HepG2 (cell line): ENCODE results near the gene MYO7A. TPM values are rescaled to one million over a fixed set of nuclear protein-coding genes. Genes with fewer than 3 reads are reported as not detected.
A peak's percentile ranks its signal among the peaks of the same experiment; 100 is the strongest.

Source experiments
- ATAC-seq: fragments of 200-7000 bp; cut with Tn5 transposase; 3 replicates; pipeline ENCODE4 v1.9.1; 2020; ENCODE audit warnings: mild to moderate bottlenecking, moderate library complexity
- BruUV-seq: library from RNA; stranded (reverse); fragments of 400-500 nt; replicated peaks from 2 replicates; lab custom pipeline; 2021; lab: Mats Ljungman, UMichigan
- CTCF ChIA-PET: fragments of 300-600 bp; formaldehyde crosslinking; extraction: SDS; loops from one replicate; lab custom pipeline; 2021; ENCODE audit warnings: low total read pairs, inconsistent platforms, low intra/inter-chr PET ratio; lab: Yijun Ruan, JAX
- POLR2A ChIA-PET: fragments of 350-600 bp; sonication (Branson Sonifier 250); formaldehyde crosslinking; loops from one replicate; lab custom pipeline; 2020; ENCODE audit warnings: antibody characterized with exemption, inconsistent platforms; lab: Yijun Ruan, JAX
- DNase-seq: peaks from one replicate; pipeline ENCODE4 v3.0.0-alpha.2; 2015; ENCODE audit warnings: low spot score
- FAIRE-seq: peaks from 3 replicates; lab custom pipeline; 2011; peaks lifted over from hg19 to GRCh38; lab: Jason Lieb, UNC
- H2AFZ ChIP-seq: one replicate; pipeline ENCODE4 v1.6.1; 2011; ENCODE audit warnings: low read length, inconsistent platforms
- H3K27ac ChIP-seq: fragments of 300-600 bp; 3 replicates; pipeline ENCODE4 v1.8.0; 2011; ENCODE audit warnings: mixed run types, mild to moderate bottlenecking, mixed read lengths, low read length, inconsistent platforms; ENCODE audit not compliant: insufficient read depth; ENCODE audit errors: extremely low read length
- H3K27me3 ChIP-seq, 2 experiments: fragments of 200-600 bp in 1 of 2; 2 replicates in 1 of 2; 3 replicates in 1 of 2; pipeline versions ENCODE4 v1.6.0 to v1.8.0; 2011; ENCODE audit warnings: low read length in 2 of 2, mild to moderate bottlenecking in 2 of 2, moderate library complexity in 2 of 2, inconsistent platforms in 1 of 2; ENCODE audit not compliant: insufficient read depth in 2 of 2, control insufficient read depth in 1 of 2
- H3K36me3 ChIP-seq, 2 experiments: fragments of 200-600 bp in 1 of 2; replicated peaks in 1 of 2; 2 replicates in 1 of 2; 3 replicates in 1 of 2; pipeline versions ENCODE4 v1.5.1 to v1.8.0; 2011; ENCODE audit warnings: low read length in 2 of 2, inconsistent platforms in 1 of 2; ENCODE audit not compliant: insufficient read depth in 2 of 2, control insufficient read depth in 1 of 2
- H3K4me1 ChIP-seq: 2 replicates; pipeline ENCODE4 v1.5.1; 2012; ENCODE audit warnings: low read length, inconsistent platforms; ENCODE audit not compliant: insufficient read depth
- H3K4me2 ChIP-seq: 2 replicates; pipeline ENCODE4 v1.6.0; 2011; ENCODE audit warnings: low read depth, low read length, inconsistent platforms
- H3K4me3 ChIP-seq, 3 experiments: fragments of 200-600 bp in 1 of 3; sonication (generic), shearing (Covaris generic) in 1 of 3; replicated peaks in 1 of 3; 2 replicates each; pipeline ENCODE4 v1.5.1; 2011 to 2016; ENCODE audit warnings: low read length in 3 of 3, inconsistent platforms in 2 of 3, low read depth in 2 of 3, mild to moderate bottlenecking in 2 of 3, control low read depth in 1 of 3, mixed read lengths in 1 of 3; ENCODE audit not compliant: insufficient read depth in 1 of 3
- H3K79me2 ChIP-seq: one replicate; pipeline ENCODE4 v1.6.1; 2011; ENCODE audit warnings: low read length, inconsistent platforms; ENCODE audit not compliant: insufficient read depth
- H3K9ac ChIP-seq: 2 replicates; pipeline ENCODE4 v1.6.0; 2011; ENCODE audit warnings: mild to moderate bottlenecking, low read depth, low read length, inconsistent platforms; ENCODE audit not compliant: insufficient read depth
- H3K9me3 ChIP-seq: 2 replicates; pipeline ENCODE4 v1.5.1; 2012; ENCODE audit warnings: mild to moderate bottlenecking, low read length
- H4K20me1 ChIP-seq: 2 replicates; pipeline ENCODE4 v1.6.0; 2011; ENCODE audit warnings: inconsistent platforms, mild to moderate bottlenecking, low read length, moderate library complexity; ENCODE audit not compliant: insufficient read depth
- EEA1 ChIP-seq: sonication (generic); formaldehyde crosslinking; IDR thresholded peaks from 2 replicates; pipeline ENCODE4 v1.5.1; 2020; ENCODE audit warnings: mild to moderate bottlenecking, missing genetic modification reagents, borderline replicate concordance
- JARID2 ChIP-seq: sonication (generic); formaldehyde crosslinking; IDR thresholded peaks from 2 replicates; pipeline ENCODE4 v1.8.1; 2023; ENCODE audit warnings: missing genetic modification reagents, inconsistent platforms; ENCODE audit not compliant: insufficient replicate concordance
- KDM5A ChIP-seq: fragments of 200-600 bp; sonication (generic); IDR thresholded peaks from 2 replicates; pipeline ENCODE4 v1.7.0; 2018; ENCODE audit warnings: antibody characterized with exemption, mild to moderate bottlenecking, low read length, borderline replicate concordance
- MBD4 ChIP-seq: IDR thresholded peaks from 2 replicates; pipeline ENCODE4 v1.6.1; 2012; ENCODE audit warnings: low read length, inconsistent platforms, borderline replicate concordance
- SUZ12 ChIP-seq: fragments of 150-350 bp; IDR thresholded peaks from 2 replicates; pipeline ENCODE4 v1.6.1; 2014; ENCODE audit warnings: low read depth, low read length
- ZNF207 ChIP-seq: fragments of 450-650 bp; IDR thresholded peaks from 2 replicates; pipeline ENCODE4 v1.6.1; 2016; ENCODE audit warnings: antibody characterized with exemption, borderline replicate concordance
- ZNF674 ChIP-seq: sonication (generic); formaldehyde crosslinking; IDR thresholded peaks from 2 replicates; pipeline ENCODE4 v1.5.0; 2020; ENCODE audit warnings: low read depth, mild to moderate bottlenecking, missing genetic modification reagents
- whole genome bisulfite sequencing: methylation state at CpG from one replicate; pipeline ENCODE4 v1.1.6; 2017; ENCODE audit warnings: low lambda C conversion rate; 5-methylcytosine and 5-hydroxymethylcytosine counted together
- in situ Hi-C: cut with HindIII; loops from 2 replicates; pipeline ENCODE4 v1.10.0; 2017; ENCODE audit warnings: low pct_unique_long_range_greater_than_20kb; ENCODE audit not compliant: extremely low pct_ligation_motif_present
- intact Hi-C: fragments of 100-400 bp; cut with micrococcal nuclease; formaldehyde crosslinking; loops from one replicate; pipeline ENCODE4 v1.10.0; 2022; ENCODE audit not compliant: unreplicated experiment
- polyA plus RNA-seq, 8 experiments: library from polyadenylated mRNA; depleted of rRNA in 3 of 8; stranded (reverse) in 7 of 8; unstranded in 1 of 8; fragments of >200 nt; fragmentation: Illumina TruSeq in 4 of 8; extraction: Trizol in 4 of 8; gene quantifications; 2 replicates each; pipeline versions ENCODE4 v1.2.1 to v1.2.3, GENCODE V29; 2011 to 2016; ENCODE audit warnings: low read depth in 4 of 8, missing spikeins in 1 of 8, mixed read lengths in 1 of 8; ENCODE audit not compliant: insufficient read depth in 1 of 8
- total RNA-seq, 5 experiments: library from RNA; depleted of rRNA; stranded (reverse); fragments of >200 nt; fragmentation: Illumina TruSeq; extraction: Trizol; gene quantifications; 2 replicates each; pipeline ENCODE4 v1.2.3, GENCODE V29; 2016; ENCODE audit warnings: low read depth in 1 of 5
- TF ChIP-seq, protein P1 (sequence below): IDR thresholded peaks from 2 replicates; pipeline ENCODE4 v1.6.1; 2016; ENCODE audit warnings: low read depth
- TF ChIP-seq, protein P2 (sequence below): sonication (generic); IDR thresholded peaks from 2 replicates; pipeline ENCODE4 v1.6.1; 2016; ENCODE audit warnings: low read depth, borderline replicate concordance
- TF ChIP-seq, protein P3 (sequence below), 2 experiments: IDR thresholded peaks; 2 replicates each; pipeline ENCODE4 v1.6.1; 2011 to 2012; ENCODE audit warnings: low read length in 2 of 2, borderline replicate concordance in 1 of 2, low read depth in 1 of 2, mild to moderate bottlenecking in 1 of 2, moderate library complexity in 1 of 2
- TF ChIP-seq, protein P4 (sequence below): IDR thresholded peaks from 2 replicates; pipeline ENCODE4 v1.6.1; 2016; ENCODE audit warnings: control low read depth

The MYO7A gene
- total and polyA plus RNA-seq, 2 of the 13 experiments (the other 11 are each of a cell fraction or from before 2014, with no cell fraction given), result 7.5 to 10.0 TPM

DNA sequence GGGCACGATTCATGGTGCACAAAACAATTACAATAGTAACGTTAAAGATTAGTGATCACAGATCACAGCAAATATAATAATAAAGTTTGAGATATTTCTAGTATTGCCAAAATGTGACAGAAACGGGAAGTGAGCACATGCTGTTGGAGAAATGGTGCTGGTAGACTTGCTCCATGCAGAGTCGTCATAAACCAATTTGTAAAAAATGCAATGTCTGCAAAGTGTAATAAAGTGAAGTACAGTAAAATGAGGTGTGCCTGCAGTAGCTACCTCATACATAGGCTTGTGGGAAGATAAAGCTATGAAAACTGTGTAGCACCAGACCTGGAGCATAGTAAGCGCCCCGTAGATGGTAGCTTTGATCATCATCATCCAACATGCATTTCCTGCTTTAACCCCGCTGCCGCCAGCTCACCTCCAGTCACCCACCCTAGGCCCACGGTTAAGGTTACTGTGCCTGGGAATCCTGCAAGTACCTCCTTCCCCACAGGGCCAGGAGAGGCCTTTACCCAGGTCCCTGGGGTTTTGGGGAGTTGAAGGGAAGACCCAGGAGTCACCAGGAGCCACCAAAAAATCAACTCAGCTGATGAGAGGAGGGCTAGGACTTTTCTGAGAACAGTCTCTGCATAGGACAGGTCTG is 59.2 kb downstream of the MYO7A start (continued):
- TF ChIP-seq, protein P1, sequence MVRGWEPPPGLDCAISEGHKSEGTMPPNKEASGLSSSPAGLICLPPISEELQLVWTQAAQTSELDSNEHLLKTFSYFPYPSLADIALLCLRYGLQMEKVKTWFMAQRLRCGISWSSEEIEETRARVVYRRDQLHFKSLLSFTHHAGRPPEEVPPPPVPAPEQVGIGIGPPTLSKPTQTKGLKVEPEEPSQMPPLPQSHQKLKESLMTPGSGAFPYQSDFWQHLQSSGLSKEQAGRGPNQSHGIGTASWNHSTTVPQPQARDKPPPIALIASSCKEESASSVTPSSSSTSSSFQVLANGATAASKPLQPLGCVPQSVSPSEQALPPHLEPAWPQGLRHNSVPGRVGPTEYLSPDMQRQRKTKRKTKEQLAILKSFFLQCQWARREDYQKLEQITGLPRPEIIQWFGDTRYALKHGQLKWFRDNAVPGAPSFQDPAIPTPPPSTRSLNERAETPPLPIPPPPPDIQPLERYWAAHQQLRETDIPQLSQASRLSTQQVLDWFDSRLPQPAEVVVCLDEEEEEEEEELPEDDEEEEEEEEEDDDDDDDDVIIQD (CRISPR knock-in tag), result no peak
- TF ChIP-seq, protein P2, sequence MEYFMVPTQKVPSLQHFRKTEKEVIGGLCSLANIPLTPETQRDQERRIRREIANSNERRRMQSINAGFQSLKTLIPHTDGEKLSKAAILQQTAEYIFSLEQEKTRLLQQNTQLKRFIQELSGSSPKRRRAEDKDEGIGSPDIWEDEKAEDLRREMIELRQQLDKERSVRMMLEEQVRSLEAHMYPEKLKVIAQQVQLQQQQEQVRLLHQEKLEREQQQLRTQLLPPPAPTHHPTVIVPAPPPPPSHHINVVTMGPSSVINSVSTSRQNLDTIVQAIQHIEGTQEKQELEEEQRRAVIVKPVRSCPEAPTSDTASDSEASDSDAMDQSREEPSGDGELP, result no peak
- no peak for TF ChIP-seq SUZ12
- TF ChIP-seq, all 625 proteins: peak for 2

DNA sequence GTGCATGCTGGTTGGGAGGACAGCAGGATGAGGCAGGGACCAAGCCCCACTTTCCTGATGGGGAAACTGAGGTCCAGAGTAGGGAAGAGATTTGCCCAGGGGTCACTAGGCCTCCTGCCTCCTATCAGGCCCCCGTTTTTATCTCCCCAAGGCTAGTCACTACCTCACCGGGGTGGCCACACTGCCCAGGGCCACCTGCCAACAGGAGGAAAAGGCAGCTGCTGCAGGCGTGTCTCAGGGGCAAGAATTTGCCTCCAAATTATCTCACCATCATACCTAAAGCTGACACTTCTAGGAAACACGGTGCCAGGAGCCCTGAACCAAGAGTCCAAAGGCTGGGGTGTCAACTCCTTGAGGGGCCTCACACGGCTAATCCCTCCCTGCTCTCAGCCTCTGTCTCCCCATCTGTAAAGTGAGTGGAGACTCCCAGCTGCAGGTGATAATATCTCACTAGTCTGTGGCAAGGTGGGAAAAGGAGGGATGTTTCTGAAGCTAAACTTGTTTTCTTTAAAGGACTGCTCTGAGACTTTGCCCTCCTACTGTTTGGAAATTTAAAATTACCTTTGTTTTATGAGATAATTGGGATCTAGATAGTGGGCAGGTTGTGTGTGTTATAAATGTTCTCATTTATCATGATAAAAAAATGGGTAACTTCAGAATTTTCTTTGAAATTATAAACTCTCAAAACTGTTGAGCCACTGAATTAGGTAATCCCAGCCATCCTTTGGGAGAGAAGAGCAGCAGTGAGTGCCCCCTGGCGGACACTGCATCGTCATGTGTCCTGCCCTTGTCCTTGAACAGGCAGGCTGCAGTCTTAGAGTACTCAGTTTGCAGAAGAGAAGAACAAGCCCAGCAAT is 60.0 kb downstream of the MYO7A start:
- H4K20me1 ChIP-seq, result no peaks in the 10 kb centered on the region
- H2AFZ ChIP-seq, result no peak overlapping the region
- no peaks in the 10 kb centered on the region for H3K4me1 ChIP-seq
- H3K36me3 ChIP-seq, result no peaks in the 10 kb centered on the region; a peak in 1 of 5 replicates
- in situ Hi-C loops, result loop anchor here (5.0 kb wide), 1 partner anchor 61 kb away; the partner anchor contains the start of gene MYO7A
- ATAC-seq, result peak; percentile 87
- WGBS, result 25% methylated on average over 4 of the region's 7 CpGs
- FAIRE-seq, result peak; percentile 73
- ChIA-PET CTCF (interaction anchor here (1.1 to 3.7 kb wide), 5 partner anchors 27 to 360 kb away, joined by 3 to 150 read pairs (median 3); partner anchors contain the start of gene MYO7A), POLR2A (interaction anchor here (2.3 kb wide), 1 partner anchor 60 kb away, joined by 9 read pairs; the partner anchor contains the start of gene MYO7A)
- no peaks in the 10 kb centered on the region for H3K27me3 ChIP-seq
- H3K9me3 ChIP-seq, result 0 out of 2 replicates have a peak, but pooled peaks cover 4% of the 10 kb centered on the region
- DNase-seq, result peak; percentile 73
- BruUV-seq, result no TSS peak
- intact Hi-C loops, result loop anchor here (1.0 to 2.0 kb wide), 2 partner anchors 15 to 61 kb away; no protein-coding TSS in a partner anchor
- no peak overlapping the region for H3K4me3 ChIP-seq
- no peak overlapping the region for H3K9ac ChIP-seq
- H3K79me2 ChIP-seq, result no peaks in the 10 kb centered on the region
- no peak overlapping the region for H3K4me2 ChIP-seq
- H3K27ac ChIP-seq, result no peak overlapping the region
- TF ChIP-seq ZNF207 (no peak), JARID2 (CRISPR knock-in tag) (no peak), EEA1 (CRISPR knock-in tag) (no peak), KDM5A (no peak), MBD4 (no peak), ZNF674 (CRISPR knock-in tag) (no peak)
- TF ChIP-seq, protein P3, sequence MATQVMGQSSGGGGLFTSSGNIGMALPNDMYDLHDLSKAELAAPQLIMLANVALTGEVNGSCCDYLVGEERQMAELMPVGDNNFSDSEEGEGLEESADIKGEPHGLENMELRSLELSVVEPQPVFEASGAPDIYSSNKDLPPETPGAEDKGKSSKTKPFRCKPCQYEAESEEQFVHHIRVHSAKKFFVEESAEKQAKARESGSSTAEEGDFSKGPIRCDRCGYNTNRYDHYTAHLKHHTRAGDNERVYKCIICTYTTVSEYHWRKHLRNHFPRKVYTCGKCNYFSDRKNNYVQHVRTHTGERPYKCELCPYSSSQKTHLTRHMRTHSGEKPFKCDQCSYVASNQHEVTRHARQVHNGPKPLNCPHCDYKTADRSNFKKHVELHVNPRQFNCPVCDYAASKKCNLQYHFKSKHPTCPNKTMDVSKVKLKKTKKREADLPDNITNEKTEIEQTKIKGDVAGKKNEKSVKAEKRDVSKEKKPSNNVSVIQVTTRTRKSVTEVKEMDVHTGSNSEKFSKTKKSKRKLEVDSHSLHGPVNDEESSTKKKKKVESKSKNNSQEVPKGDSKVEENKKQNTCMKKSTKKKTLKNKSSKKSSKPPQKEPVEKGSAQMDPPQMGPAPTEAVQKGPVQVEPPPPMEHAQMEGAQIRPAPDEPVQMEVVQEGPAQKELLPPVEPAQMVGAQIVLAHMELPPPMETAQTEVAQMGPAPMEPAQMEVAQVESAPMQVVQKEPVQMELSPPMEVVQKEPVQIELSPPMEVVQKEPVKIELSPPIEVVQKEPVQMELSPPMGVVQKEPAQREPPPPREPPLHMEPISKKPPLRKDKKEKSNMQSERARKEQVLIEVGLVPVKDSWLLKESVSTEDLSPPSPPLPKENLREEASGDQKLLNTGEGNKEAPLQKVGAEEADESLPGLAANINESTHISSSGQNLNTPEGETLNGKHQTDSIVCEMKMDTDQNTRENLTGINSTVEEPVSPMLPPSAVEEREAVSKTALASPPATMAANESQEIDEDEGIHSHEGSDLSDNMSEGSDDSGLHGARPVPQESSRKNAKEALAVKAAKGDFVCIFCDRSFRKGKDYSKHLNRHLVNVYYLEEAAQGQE (IDR thresholded peaks at IDR 0.05; ENCODE audit: borderline replicate concordance in 1 of 2, low read depth in 1 of 2, low read length in 2 of 2), result no peak
- TF ChIP-seq, protein P4, sequence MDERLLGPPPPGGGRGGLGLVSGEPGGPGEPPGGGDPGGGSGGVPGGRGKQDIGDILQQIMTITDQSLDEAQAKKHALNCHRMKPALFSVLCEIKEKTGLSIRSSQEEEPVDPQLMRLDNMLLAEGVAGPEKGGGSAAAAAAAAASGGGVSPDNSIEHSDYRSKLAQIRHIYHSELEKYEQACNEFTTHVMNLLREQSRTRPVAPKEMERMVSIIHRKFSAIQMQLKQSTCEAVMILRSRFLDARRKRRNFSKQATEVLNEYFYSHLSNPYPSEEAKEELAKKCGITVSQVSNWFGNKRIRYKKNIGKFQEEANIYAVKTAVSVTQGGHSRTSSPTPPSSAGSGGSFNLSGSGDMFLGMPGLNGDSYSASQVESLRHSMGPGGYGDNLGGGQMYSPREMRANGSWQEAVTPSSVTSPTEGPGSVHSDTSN, result no peak
